ENCODE data around the gene PRELID3B.

Gene PRELID3B

GRCh38 chr20:59081036-59081435 is 38.5 kb upstream of the PRELID3B start:
- Histone ChIP-seq H3K27me3 (ENCODE audit: low read length) (no peaks in the 10 kb centered on the region), H3K79me2 (ENCODE audit: insufficient read depth, low read length) (no peaks in the 10 kb centered on the region), H3K4me2 (ENCODE audit: low read depth, low read length, poor library complexity, severe bottlenecking) (no peak overlapping the region), H4K20me1 (ENCODE audit: low read depth, low read length) (no peaks in the 10 kb centered on the region), H3K4me3 (ENCODE audit: insufficient read depth, low read length, poor library complexity, severe bottlenecking) (no peak overlapping the region), H3F3A (ENCODE audit: insufficient read depth) (no peaks in the 10 kb centered on the region), H3K27ac (ENCODE audit: low read depth, low read length) (no peak overlapping the region), H3K9ac (ENCODE audit: low read length) (no peak overlapping the region), H2AFZ (ENCODE audit: low read depth, low read length, severe bottlenecking) (no peak overlapping the region), H3K9me2 (replicated peaks; ENCODE audit: insufficient read depth, low read length) (no peaks in the 10 kb centered on the region), H3K36me3 (ENCODE audit: low read length) (no peaks in the 10 kb centered on the region), H3K9me3 (ENCODE audit: insufficient read depth, low read length) (no peaks in the 10 kb centered on the region)
- TF ChIP-seq EZH2phosphoT487 (conservative IDR thresholded peaks at IDR 0.05; ENCODE audit: low read length) (no peak), CTCF (IDR thresholded peaks at IDR 0.05; ENCODE audit: insufficient read depth, low read length, poor library complexity, severe bottlenecking) (no peak)

DNA sequence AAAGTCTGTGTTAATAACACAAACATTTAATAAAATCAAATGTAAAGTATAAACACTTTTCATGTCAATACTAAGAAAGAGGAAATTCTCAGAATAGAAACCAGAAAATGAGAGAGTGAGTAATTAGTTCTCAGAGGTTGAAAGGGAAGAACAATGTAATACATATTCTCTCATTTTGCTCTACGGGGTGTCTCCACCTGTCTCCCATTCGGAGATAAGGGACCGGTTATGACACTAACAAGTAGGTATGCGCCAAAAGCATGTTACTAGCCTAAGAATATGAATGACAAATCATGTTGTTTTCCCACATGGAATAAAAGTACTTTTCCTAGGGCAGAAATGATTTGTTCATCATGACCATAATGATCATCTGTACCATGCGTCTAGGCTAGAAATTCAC is 35.6 kb upstream of the PRELID3B start:
- no peak for TF ChIP-seq EZH2phosphoT487 (conservative IDR thresholded peaks at IDR 0.05; ENCODE audit: low read length)
- TF ChIP-seq CTCF (IDR thresholded peaks at IDR 0.05; ENCODE audit: insufficient read depth, low read length, poor library complexity, severe bottlenecking), result no peak
- no peaks in the 10 kb centered on the region for H3K9me2 ChIP-seq (replicated peaks; ENCODE audit: insufficient read depth, low read length)
- H3K27me3 ChIP-seq (ENCODE audit: low read length), result no peaks in the 10 kb centered on the region
- no peak overlapping the region for H3K27ac ChIP-seq (ENCODE audit: low read depth, low read length)
- H3F3A ChIP-seq (ENCODE audit: insufficient read depth), result no peaks in the 10 kb centered on the region
- no peak overlapping the region for H3K4me3 ChIP-seq (ENCODE audit: insufficient read depth, low read length, poor library complexity, severe bottlenecking)
- no peaks in the 10 kb centered on the region for H3K79me2 ChIP-seq (ENCODE audit: insufficient read depth, low read length)
- H3K9me3 ChIP-seq (ENCODE audit: insufficient read depth, low read length), result no peaks in the 10 kb centered on the region
- H3K4me2 ChIP-seq (ENCODE audit: low read depth, low read length, poor library complexity, severe bottlenecking), result no peak overlapping the region
- H3K36me3 ChIP-seq (ENCODE audit: low read length), result no peaks in the 10 kb centered on the region
- no peak overlapping the region for H3K9ac ChIP-seq (ENCODE audit: low read length)
- no peaks in the 10 kb centered on the region for H4K20me1 ChIP-seq (ENCODE audit: low read depth, low read length)
- H2AFZ ChIP-seq (ENCODE audit: low read depth, low read length, severe bottlenecking), result no peak overlapping the region

GRCh38 chr20:59077705-59078104 is 35.1 kb upstream of the PRELID3B start:
- Histone ChIP-seq H4K20me1 (ENCODE audit: low read depth, low read length) (no peaks in the 10 kb centered on the region), H3K9me3 (ENCODE audit: insufficient read depth, low read length) (no peaks in the 10 kb centered on the region), H3K9ac (ENCODE audit: low read length) (no peak overlapping the region), H3K36me3 (ENCODE audit: low read length) (no peaks in the 10 kb centered on the region), H3K27me3 (ENCODE audit: low read length) (no peaks in the 10 kb centered on the region), H2AFZ (ENCODE audit: low read depth, low read length, severe bottlenecking) (no peak overlapping the region), H3K4me2 (ENCODE audit: low read depth, low read length, poor library complexity, severe bottlenecking) (no peak overlapping the region), H3K4me3 (ENCODE audit: insufficient read depth, low read length, poor library complexity, severe bottlenecking) (no peak overlapping the region), H3K79me2 (ENCODE audit: insufficient read depth, low read length) (no peaks in the 10 kb centered on the region), H3F3A (ENCODE audit: insufficient read depth) (no peaks in the 10 kb centered on the region), H3K27ac (ENCODE audit: low read depth, low read length) (no peak overlapping the region), H3K9me2 (replicated peaks; ENCODE audit: insufficient read depth, low read length) (no peaks in the 10 kb centered on the region)
- TF ChIP-seq EZH2phosphoT487 (conservative IDR thresholded peaks at IDR 0.05; ENCODE audit: low read length) (no peak), CTCF (IDR thresholded peaks at IDR 0.05; ENCODE audit: insufficient read depth, low read length, poor library complexity, severe bottlenecking) (no peak)
